HFFc6 (cell line): ENCODE measurements around the gene ABLIM1. TPM values are rescaled to one million over a fixed set of nuclear protein-coding genes. Genes with fewer than 3 reads are reported as not detected.

Source experiments
- DNase-seq: peaks from one replicate; pipeline ENCODE4 v3.0.0-alpha.2; 2018
- H3K27ac Mint-ChIP-seq: 2 replicates; pipeline ENCODE4 v1.8.0; 2020; ENCODE audit warnings: mild to moderate bottlenecking, mixed read lengths
- H3K27me3 Mint-ChIP-seq: 2 replicates; pipeline ENCODE4 v1.8.0; 2021; ENCODE audit warnings: mild to moderate bottlenecking, moderate library complexity, mixed read lengths; ENCODE audit not compliant: insufficient read depth
- H3K36me3 Mint-ChIP-seq: 2 replicates; pipeline ENCODE4 v1.8.0; 2021; ENCODE audit warnings: low read depth, mixed read lengths
- H3K4me1 Mint-ChIP-seq: 2 replicates; pipeline ENCODE4 v1.8.0; 2020; ENCODE audit warnings: low read depth, mixed read lengths
- H3K4me3 Mint-ChIP-seq: 2 replicates; pipeline ENCODE4 v1.8.0; 2020; ENCODE audit warnings: mild to moderate bottlenecking, moderate library complexity, mixed read lengths
- H3K9me3 Mint-ChIP-seq: 2 replicates; pipeline ENCODE4 v1.8.0; 2020; ENCODE audit warnings: mild to moderate bottlenecking, mixed read lengths
- CTCF ChIP-seq: fragments of 200-600 bp; sonication (generic); IDR thresholded peaks from 2 replicates; pipeline ENCODE4 v1.5.0; 2021; ENCODE audit warnings: antibody characterized with exemption, mild to moderate bottlenecking
- total RNA-seq, 6 experiments: library from RNA; stranded (reverse); fragmentation: NEBNext Ultra II Directional; extraction: Animal tissue kit (Norgen Biotek cat#: 25700); gene quantifications; 2 replicates in 1 of 6; 3 replicates in 5 of 6; pipeline ENCODE4 v1.2.3, GENCODE V29; 2021

ABLIM1 gene
- total RNA-seq, 6 experiments from 2014 or later: 8.0 to 14.6 (median 8.7) TPM

- H3K27me3 Mint-ChIP-seq: no peaks in the 10 kb centered on the region; the same call in none of the 2 replicates
- no peak overlapping the region for H3K4me3 Mint-ChIP-seq
- no peak for DNase-seq
- peaks cover 9% of the 10 kb centered on the region; the same call in 1 of the 2 replicates for H3K4me1 Mint-ChIP-seq
- no peak overlapping the region for H3K27ac Mint-ChIP-seq
- H3K36me3 Mint-ChIP-seq: no peaks in the 10 kb centered on the region
- TF ChIP-seq CTCF: no peak
- H3K9me3 Mint-ChIP-seq: no peaks in the 10 kb centered on the region
Observed at GRCh38 chr10:114507449-114507848, 150.6 kb downstream of the ABLIM1 start.

GRCh38 chr10:114506871-114507385 lies 151.1 kb downstream of the ABLIM1 start:
- H3K36me3 Mint-ChIP-seq: no peaks in the 10 kb centered on the region
- no peak for DNase-seq
- H3K27me3 Mint-ChIP-seq: no peaks in the 10 kb centered on the region; the same call in none of the 2 replicates
- no peak for TF ChIP-seq CTCF
- H3K27ac Mint-ChIP-seq: no peak overlapping the region
- no peak overlapping the region for H3K4me3 Mint-ChIP-seq
- peaks cover 9% of the 10 kb centered on the region; the same call in 1 of the 2 replicates for H3K4me1 Mint-ChIP-seq
- H3K9me3 Mint-ChIP-seq: no peaks in the 10 kb centered on the region

GRCh38 chr10:114504769-114505579 lies 153.1 kb downstream of the ABLIM1 start:
- Mint-ChIP-seq H3K4me3 (no peak overlapping the region), H3K9me3 (no peaks in the 10 kb centered on the region), H3K36me3 (no peaks in the 10 kb centered on the region)

GRCh38 chr10:114502074-114502473 lies 156.0 kb downstream of the ABLIM1 start:
- no peak for DNase-seq
- H3K36me3 Mint-ChIP-seq: no peaks in the 10 kb centered on the region
- no peaks in the 10 kb centered on the region for H3K9me3 Mint-ChIP-seq
- peaks cover 9% of the 10 kb centered on the region; the same call in 1 of the 2 replicates for H3K4me1 Mint-ChIP-seq
- H3K27ac Mint-ChIP-seq: no peak overlapping the region
- H3K27me3 Mint-ChIP-seq: no peaks in the 10 kb centered on the region; the same call in 1 of the 2 replicates
- no peak for TF ChIP-seq CTCF
- no peak overlapping the region for H3K4me3 Mint-ChIP-seq

More at GRCh38 chr10:114504769-114505579, 153.1 kb downstream of the ABLIM1 start:
- DNase-seq: peak; percentile 35
- Mint-ChIP-seq H3K27ac (no peak overlapping the region), H3K4me1 (peaks cover 9% of the 10 kb centered on the region; the same call in 1 of the 2 replicates), H3K27me3 (no peaks in the 10 kb centered on the region; the same call in none of the 2 replicates)
- TF ChIP-seq CTCF: no peak

- no peak for DNase-seq
- Mint-ChIP-seq H3K4me3 (no peak overlapping the region), H3K9me3 (no peaks in the 10 kb centered on the region), H3K27ac (no peak overlapping the region), H3K4me1 (peaks cover 9% of the 10 kb centered on the region; the same call in 1 of the 2 replicates), H3K27me3 (no peaks in the 10 kb centered on the region; the same call in 1 of the 2 replicates), H3K36me3 (no peaks in the 10 kb centered on the region)
- TF ChIP-seq CTCF: peak; percentile 51; the same call in 1 of the 2 replicates
Observed at GRCh38 chr10:114501650-114502049, 156.4 kb downstream of the ABLIM1 start.
